GM19468 (cell line): ENCODE results near the gene CNTN2.

Experiments used
- ATAC-seq: cut with Tn5 transposase; IDR thresholded peaks from one replicate; pipeline ENCODE4 v1.9.1; 2021; ENCODE audit warnings: mild to moderate bottlenecking, moderate library complexity, moderate number of reproducible peaks; ENCODE audit not compliant: unreplicated experiment; ENCODE audit errors: extremely low read depth

Gene CNTN2

DNA sequence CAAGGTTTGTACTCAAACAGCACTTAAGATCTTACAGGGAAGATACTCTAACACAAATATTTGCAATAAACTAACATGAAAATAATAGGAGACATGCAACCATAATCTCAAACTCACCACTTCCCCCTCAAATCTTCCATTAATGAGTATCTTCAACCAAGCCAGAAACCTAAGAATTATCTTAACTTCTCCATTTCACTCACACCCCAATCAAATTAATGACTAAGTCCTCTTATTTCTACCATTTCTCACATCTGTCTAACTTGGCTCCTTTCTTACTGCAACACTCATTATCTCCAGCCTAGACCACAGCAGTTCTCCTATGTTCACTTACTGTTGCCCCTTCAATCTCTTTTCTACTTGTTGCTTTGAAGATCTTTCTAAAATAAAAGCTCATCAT lies 68.3 kb downstream of the CNTN2 start:
- ATAC-seq: no peak

DNA sequence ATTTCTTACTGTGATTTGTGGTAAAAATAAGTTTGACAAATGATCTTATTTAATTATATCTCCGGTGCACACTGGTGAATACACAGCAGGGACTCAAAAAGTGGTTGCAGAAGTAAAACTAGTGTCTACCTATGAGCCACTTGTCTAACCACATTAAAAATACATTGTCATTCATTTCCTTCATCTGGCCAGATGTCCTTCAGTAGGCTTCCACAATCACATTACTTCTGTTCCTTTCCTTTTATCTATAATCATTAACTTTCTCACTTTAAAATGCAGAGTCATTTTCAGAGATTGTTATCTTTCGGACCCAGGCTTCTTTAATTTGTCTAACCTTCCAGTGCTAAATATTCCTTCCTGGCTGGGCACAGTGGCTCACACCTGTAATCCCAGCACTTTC lies 75.7 kb downstream of the CNTN2 start:
- no peak for ATAC-seq

DNA sequence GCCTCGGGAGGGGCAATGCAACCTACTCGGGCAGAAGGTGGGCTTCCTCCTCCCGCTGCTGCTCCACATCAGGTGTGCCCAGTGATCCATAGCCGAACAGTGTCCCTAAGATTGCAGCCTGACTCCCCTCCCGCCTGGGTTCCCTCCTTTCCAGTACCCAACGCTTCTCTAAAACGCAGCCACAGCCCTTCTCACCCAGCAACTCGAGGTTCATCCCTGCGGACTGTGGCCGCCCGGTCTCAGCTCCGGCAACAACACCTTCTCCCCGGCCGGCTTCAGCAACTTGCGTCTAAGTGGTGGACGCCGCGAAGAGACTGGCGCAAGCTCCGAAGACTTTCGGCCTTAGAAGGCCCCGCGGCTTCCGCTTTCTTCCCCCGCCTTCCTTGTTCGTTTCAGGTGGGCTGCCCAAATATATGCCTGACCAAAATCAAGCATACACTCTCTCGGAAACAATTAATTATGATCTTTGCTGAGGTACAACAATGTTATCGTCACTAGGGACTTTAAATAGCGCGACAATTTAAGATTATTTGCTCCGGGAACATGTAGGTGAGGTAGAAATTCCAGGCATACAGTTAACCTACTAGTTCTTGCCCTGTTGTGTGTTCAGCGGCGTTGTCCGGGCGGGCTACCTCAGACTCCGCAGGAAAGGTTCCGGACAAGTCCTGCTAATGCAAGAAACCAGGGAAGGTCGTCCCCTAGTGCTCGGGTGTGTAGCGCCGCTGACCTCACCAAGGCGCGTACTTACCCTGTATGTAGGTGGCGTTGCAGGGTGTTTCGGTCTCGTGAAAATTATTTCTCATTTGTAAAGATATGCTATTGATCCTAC lies 78.9 kb downstream of the CNTN2 start, which contains the start of gene RBBP5:
Gene RBBP5, minus strand, starts transcription at position 319 of the 829 bp plus-strand sequence. Its CDS starts 105 bp downstream, at position 214.
- peak; percentile 72 for ATAC-seq

DNA sequence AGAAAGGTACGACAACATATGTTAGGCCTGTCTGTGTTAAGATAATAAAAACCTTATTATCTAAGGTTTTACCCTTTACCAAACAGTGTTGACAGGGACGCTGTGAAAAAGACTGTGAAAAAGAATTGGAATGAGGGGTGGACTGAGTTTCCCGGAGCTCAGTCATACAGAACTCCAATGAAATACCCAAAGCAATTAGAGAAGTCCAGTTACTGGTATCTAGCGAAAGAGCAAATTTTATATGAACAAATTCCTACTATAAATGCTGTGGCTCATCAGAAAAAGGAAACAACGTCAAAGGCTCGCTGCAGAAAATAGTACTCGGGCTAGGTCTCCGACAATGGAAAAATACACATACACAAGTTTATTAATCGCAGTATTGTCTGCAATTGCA lies 79.5 kb downstream of the CNTN2 start:
- no peak for ATAC-seq

DNA sequence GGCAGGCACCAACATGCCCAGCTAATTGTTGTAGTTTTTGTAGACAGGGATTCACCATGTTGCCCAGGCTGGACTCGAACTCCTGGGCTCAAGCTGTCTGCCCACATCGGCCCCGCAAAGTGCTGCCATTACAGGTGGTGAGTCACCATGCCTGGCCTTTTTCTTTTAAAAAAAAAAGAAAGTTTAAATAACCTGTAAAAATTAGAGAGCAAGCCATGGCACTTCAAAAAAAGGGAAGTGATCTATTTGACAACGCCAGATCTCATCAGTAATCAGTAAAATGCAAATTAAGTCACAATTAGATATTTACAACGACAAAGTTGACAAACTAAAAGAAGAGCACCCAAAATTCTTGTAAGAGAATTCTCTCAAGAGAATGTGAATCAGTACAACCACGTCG lies 81.7 kb downstream of the CNTN2 start:
- no peak for ATAC-seq

DNA sequence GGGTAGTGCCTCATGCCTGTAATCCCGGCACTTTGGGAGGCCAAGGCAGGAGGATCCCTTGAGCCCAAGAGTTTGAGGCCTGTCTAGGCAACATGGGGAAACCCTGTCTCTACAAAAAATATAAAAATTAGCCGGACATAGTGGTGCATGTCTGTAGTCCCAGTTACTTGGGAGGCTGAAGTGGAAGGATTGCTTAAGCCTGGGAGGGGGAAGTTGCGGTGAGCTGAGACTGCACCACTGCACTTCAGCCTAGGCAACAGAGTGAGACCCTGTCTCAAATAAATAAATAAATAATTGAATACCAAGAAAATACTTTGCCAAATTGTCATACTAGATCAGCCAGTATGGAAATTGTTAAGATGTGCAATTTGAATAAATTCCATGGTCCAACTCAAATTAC lies 84.6 kb downstream of the CNTN2 start:
- ATAC-seq: no peak
